Stomach (tissue), 9 donors: Measurements from ENCODE around the gene WFDC6. TPM values are rescaled to one million over a fixed set of nuclear protein-coding genes. Genes with fewer than 3 reads are reported as not detected.

ENCODE experiments used
- DNase-seq, 2 donors: peaks; one replicate each; pipeline versions ENCODE4 v3.0.0 to v3.0.0-alpha.2; 2013 to 2019
- H3K27ac ChIP-seq, 5 donors: fragments of 200-600 bp in 4 of 5; sonication (generic) in 4 of 5; one replicate each; pipeline ENCODE4 v1.5.1; 2013 to 2019; ENCODE audit warnings: mild to moderate bottlenecking in 1 of 5, moderate library complexity in 1 of 5
- H3K27me3 ChIP-seq, 3 donors: fragments of 200-600 bp; sonication (generic); one replicate each; pipeline ENCODE4 v1.5.1; 2017 to 2019; ENCODE audit warnings: mixed run types in 1 of 3
- H3K36me3 ChIP-seq, 4 donors: fragments of 200-600 bp; sonication (generic); 1 replicate in 3 of 4; 2 replicates in 1 of 4; pipeline ENCODE4 v1.5.1; 2016 to 2019
- H3K4me1 ChIP-seq, 4 donors: fragments of 200-600 bp; sonication (generic); one replicate each; pipeline ENCODE4 v1.5.1; 2016 to 2019
- H3K4me3 ChIP-seq, 4 donors: fragments of 200-600 bp; sonication (generic) in 3 of 4; one replicate each; pipeline ENCODE4 v1.5.1; 2016 to 2019; ENCODE audit warnings: mild to moderate bottlenecking in 1 of 4
- H3K9me3 ChIP-seq, 4 donors: fragments of 200-600 bp; sonication (generic); one replicate each; pipeline ENCODE4 v1.5.1; 2016 to 2019
- EP300 ChIP-seq: sonication (generic); formaldehyde crosslinking; IDR thresholded peaks from one replicate; pipeline ENCODE4 v1.6.1; 2017; ENCODE audit warnings: antibody characterized with exemption
- POLR2A ChIP-seq, 4 donors: fragments of 450-650 bp; IDR thresholded peaks; one replicate each; pipeline ENCODE4 v1.6.1; 2016; ENCODE audit warnings: antibody characterized with exemption in 4 of 4, control low read depth in 2 of 4, mild to moderate bottlenecking in 1 of 4, moderate library complexity in 1 of 4
- POLR2AphosphoS5 ChIP-seq, 3 donors: sonication (generic); formaldehyde crosslinking; IDR thresholded peaks; one replicate each; pipeline ENCODE4 v1.6.1; 2016; ENCODE audit warnings: antibody characterized with exemption in 3 of 3
- WGBS, 5 donors: extraction: QIAGEN DNeasy Blood & Tissue Kit in 3 of 5; methylation state at CpG; one replicate each; pipeline versions ENCODE4 v1.1.5 to v1.1.7; 2013 to 2018; 5-methylcytosine and 5-hydroxymethylcytosine counted together
- intact Hi-C: fragments of 100-400 bp; cut with DNase I; formaldehyde crosslinking; loops from one replicate; pipeline ENCODE4 v1.15.1; 2023; ENCODE audit warnings: low total_unique reads
- polyA plus RNA-seq, 3 donors: library from polyadenylated mRNA; stranded (reverse); fragments of 200-250 nt; gene quantifications; one replicate each; pipeline ENCODE4 v1.2.3, GENCODE V29; 2013
- total RNA-seq, 5 donors: library from RNA; depleted of rRNA; stranded (reverse); fragments of >200 nt; gene quantifications; one replicate each; pipeline versions ENCODE4 v1.1.0 to v1.2.3, GENCODE V29; 2014 to 2016
- TF ChIP-seq, protein P1 (sequence below), 7 experiments: fragments of 450-650 bp in 4 of 7; fragments of 200-600 bp in 3 of 7; sonication (generic) in 3 of 7; IDR thresholded peaks; one replicate each; pipeline ENCODE4 v1.5.1; 2016 to 2019; ENCODE audit warnings: antibody characterized with exemption in 7 of 7, control low read depth in 2 of 7, mild to moderate bottlenecking in 1 of 7
- donor health status: healthy with polysubstance abuse.
- donor health status: Bipolar disorder and iron deficiency.
- donor health status: healthy.

The WFDC6 gene
- total and polyA plus RNA-seq, 8 donors, result not detected

DNA sequence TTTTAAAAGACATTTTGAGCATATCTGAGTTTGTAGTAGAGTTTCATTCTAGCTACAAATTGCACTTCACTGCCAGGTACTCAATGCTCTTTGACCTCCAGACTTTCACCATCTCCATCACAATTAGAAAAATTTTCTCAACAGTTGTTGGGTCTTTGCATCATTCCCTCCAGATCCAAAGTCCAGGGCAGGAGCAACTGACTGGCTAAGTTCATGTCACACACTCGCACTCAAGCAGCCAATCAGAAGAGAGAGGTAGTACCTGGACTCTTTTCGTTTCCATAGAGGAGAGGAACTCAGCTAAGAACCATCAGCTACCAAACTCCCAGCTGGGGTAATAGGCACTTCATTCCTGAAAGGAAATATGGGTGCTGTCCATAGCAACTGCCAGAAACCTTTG is 32.9 kb downstream of the WFDC6 start:
- Histone ChIP-seq H3K36me3 (no peaks in the 10 kb centered on the region), H3K4me1 (no peaks in the 10 kb centered on the region), H3K4me3 (no peak overlapping the region), H3K27ac (no peak overlapping the region), H3K9me3 (no peaks in the 10 kb centered on the region), H3K27me3 (no peaks in the 10 kb centered on the region)
- 74 to 90% (median 79%) methylated on average over 2 of the region's 2 CpGs for WGBS, 5 donors
- no peak for DNase-seq
- TF ChIP-seq EP300, result no peak
- TF ChIP-seq, protein P1, sequence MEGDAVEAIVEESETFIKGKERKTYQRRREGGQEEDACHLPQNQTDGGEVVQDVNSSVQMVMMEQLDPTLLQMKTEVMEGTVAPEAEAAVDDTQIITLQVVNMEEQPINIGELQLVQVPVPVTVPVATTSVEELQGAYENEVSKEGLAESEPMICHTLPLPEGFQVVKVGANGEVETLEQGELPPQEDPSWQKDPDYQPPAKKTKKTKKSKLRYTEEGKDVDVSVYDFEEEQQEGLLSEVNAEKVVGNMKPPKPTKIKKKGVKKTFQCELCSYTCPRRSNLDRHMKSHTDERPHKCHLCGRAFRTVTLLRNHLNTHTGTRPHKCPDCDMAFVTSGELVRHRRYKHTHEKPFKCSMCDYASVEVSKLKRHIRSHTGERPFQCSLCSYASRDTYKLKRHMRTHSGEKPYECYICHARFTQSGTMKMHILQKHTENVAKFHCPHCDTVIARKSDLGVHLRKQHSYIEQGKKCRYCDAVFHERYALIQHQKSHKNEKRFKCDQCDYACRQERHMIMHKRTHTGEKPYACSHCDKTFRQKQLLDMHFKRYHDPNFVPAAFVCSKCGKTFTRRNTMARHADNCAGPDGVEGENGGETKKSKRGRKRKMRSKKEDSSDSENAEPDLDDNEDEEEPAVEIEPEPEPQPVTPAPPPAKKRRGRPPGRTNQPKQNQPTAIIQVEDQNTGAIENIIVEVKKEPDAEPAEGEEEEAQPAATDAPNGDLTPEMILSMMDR (IDR thresholded peaks at IDR 0.05), result no peak
- TF ChIP-seq POLR2AphosphoS5 (IDR thresholded peaks at IDR 0.05), result no peak
- TF ChIP-seq POLR2A (IDR thresholded peaks at IDR 0.05), result no peak
- intact Hi-C loops, result no loop called here

DNA sequence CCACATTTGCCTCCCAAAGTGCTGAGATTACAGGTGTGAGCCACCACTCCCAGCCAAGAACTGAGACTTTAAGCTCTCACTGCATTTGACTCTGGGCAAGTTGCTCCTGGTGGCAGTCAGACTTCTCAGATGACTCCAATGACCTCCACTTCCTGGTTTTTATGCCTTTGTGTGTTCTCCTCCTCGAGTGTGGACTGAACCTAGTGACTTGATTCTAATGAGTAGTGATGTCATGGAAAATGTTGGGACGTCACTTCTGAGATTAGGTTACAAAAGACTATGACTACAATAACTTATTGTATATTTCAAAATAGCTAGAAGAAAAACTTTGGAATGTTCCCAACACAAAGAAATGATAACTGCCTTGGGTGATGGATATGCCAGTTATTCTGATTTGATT is 35.9 kb downstream of the WFDC6 start:
- Histone ChIP-seq H3K4me3 (no peak overlapping the region), H3K36me3 (no peaks in the 10 kb centered on the region), H3K9me3 (no peaks in the 10 kb centered on the region), H3K27me3 (peaks cover 0 to 19% (median 3%) of the 10 kb centered on the region in 3 donors), H3K4me1 (no peaks in the 10 kb centered on the region), H3K27ac (no peak overlapping the region)
- TF ChIP-seq POLR2A (IDR thresholded peaks at IDR 0.05), result no peak
- TF ChIP-seq, protein P1 (IDR thresholded peaks at IDR 0.05), result no peak
- no peak for TF ChIP-seq EP300
- no peak for TF ChIP-seq POLR2AphosphoS5 (IDR thresholded peaks at IDR 0.05)
- intact Hi-C loops, result no loop called here
- no peak for DNase-seq
- 18 to 41% (median 26%) methylated on average over 2 of the region's 2 CpGs for WGBS, 5 donors

DNA sequence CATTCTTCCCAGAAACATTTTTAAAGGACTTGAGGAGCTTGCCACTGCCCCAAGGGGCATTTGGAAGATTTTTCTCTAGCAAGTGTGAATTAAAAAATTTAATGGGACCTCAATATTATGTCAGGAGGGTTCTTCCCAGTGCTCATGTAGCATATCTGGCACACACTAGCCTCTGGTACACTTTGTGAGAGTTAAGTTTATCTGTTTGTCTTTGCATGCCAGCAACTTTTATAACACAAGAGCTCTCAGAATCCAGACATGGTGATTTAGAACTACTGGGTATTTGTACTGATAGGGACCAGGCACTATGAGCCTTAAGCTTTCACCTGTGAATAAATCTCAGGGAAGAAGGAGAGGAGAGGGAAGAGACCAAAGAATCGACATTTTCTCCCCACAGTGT is 36.7 kb downstream of the WFDC6 start:
- Histone ChIP-seq H3K9me3 (no peaks in the 10 kb centered on the region), H3K27me3 (peaks cover 0 to 27% (median 3%) of the 10 kb centered on the region in 3 donors), H3K36me3 (no peaks in the 10 kb centered on the region), H3K27ac (no peak overlapping the region), H3K4me1 (no peaks in the 10 kb centered on the region), H3K4me3 (no peak overlapping the region)
- WGBS, 5 donors, result 41 to 73% (median 53%) methylated on average over 1 of the region's 1 CpG
- DNase-seq, result no peak
- TF ChIP-seq POLR2A (IDR thresholded peaks at IDR 0.05) (no peak), POLR2AphosphoS5 (IDR thresholded peaks at IDR 0.05) (no peak), EP300 (no peak)
- TF ChIP-seq, protein P1 (IDR thresholded peaks at IDR 0.05), result no peak
- intact Hi-C loops, result no loop called here

DNA sequence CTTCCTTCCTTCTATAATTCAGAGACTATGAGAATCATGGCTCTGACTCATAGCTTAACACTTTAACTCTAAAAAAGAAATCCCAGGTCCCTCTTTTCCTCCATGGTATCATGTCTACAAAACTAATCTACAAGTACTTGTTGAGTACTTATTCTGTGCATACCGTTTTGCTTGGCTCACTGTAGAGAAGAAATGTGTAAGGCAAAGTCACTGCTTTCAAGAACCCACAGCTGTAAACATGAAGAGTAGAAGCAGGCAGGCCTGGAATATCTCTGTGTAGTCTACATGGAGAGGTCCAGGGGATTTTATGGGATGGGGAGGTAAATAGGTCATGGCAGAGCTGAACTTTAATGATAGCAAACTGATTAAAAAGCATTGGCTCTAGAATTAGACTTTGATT is 37.7 kb downstream of the WFDC6 start:
- DNase-seq, result no peak
- intact Hi-C loops, result no loop called here
- no peak overlapping the region for H3K4me3 ChIP-seq
- H3K36me3 ChIP-seq, result no peaks in the 10 kb centered on the region
- H3K4me1 ChIP-seq, result no peaks in the 10 kb centered on the region
- peaks cover 0 to 34% (median 3%) of the 10 kb centered on the region in 3 donors for H3K27me3 ChIP-seq
- H3K9me3 ChIP-seq, result no peaks in the 10 kb centered on the region
- no peak overlapping the region for H3K27ac ChIP-seq
- no peak for TF ChIP-seq EP300
- TF ChIP-seq, protein P1 (IDR thresholded peaks at IDR 0.05), result no peak
- no peak for TF ChIP-seq POLR2AphosphoS5 (IDR thresholded peaks at IDR 0.05)
- 28 to 63% (median 56%) methylated on average over 1 of the region's 1 CpG for WGBS, 5 donors
